Measurements from ENCODE around the gene MYL4.
"Not testable (repeated sequence)": the region's sequence is repeated elsewhere in the genome, so short reads cannot be mapped to it uniquely, and the experiment has no call there.

MYL4 gene

GRCh38 chr17:47212458-47212857 lies 3.3 kb downstream of the MYL4 start:
- H3K27ac ChIP-seq (ENCODE audit: low read length): no peak overlapping the region
- no peaks in the 10 kb centered on the region for H3K27me3 ChIP-seq (ENCODE audit: insufficient read depth, low read length)
- H3K36me3 ChIP-seq (ENCODE audit: insufficient read depth, low read depth, low read length): no peaks in the 10 kb centered on the region
- no peaks in the 10 kb centered on the region for H3K9me3 ChIP-seq (ENCODE audit: insufficient read depth, low read depth, low read length)
- H3K4me3 ChIP-seq (ENCODE audit: low read length): no peak overlapping the region
- no peak overlapping the region for H3K9ac ChIP-seq (ENCODE audit: low read depth, low read length)
- H3K4me1 ChIP-seq (ENCODE audit: insufficient read depth, low read length): no peaks in the 10 kb centered on the region

GRCh38 chr17:47213540-47213939 lies 4.4 kb downstream of the MYL4 start:
- Histone ChIP-seq H3K4me1 (ENCODE audit: insufficient read depth, low read length) (no peaks in the 10 kb centered on the region), H3K27me3 (ENCODE audit: insufficient read depth, low read length) (no peaks in the 10 kb centered on the region), H3K36me3 (ENCODE audit: insufficient read depth, low read depth, low read length) (no peaks in the 10 kb centered on the region), H3K9me3 (ENCODE audit: insufficient read depth, low read depth, low read length) (no peaks in the 10 kb centered on the region), H3K4me3 (ENCODE audit: low read length) (no peak overlapping the region), H3K27ac (ENCODE audit: low read length) (no peak overlapping the region), H3K9ac (ENCODE audit: low read depth, low read length) (no peak overlapping the region)

DNA sequence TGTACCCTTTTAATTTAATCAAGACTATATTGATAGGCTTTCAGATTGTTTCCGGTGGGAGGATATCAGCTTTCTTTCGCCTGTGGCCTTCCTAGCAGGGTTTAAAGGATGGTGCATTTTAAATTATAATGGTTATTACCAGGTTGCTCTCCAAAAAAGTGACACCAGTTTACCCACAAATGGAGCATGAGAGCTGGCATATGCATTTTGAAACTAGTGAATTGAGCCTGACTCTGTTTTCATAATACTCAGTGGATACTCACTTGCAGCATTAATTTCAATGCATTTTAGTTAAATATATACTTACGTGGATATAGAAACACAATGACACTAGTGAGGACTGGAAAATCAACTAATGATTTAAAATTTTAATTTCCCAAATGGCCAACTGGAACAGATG lies 5.8 kb downstream of the MYL4 start:
- Histone ChIP-seq H3K4me3 (ENCODE audit: low read length) (no peak overlapping the region), H3K9me3 (ENCODE audit: insufficient read depth, low read depth, low read length) (no peaks in the 10 kb centered on the region), H3K4me1 (ENCODE audit: insufficient read depth, low read length) (no peaks in the 10 kb centered on the region), H3K36me3 (ENCODE audit: insufficient read depth, low read depth, low read length) (no peaks in the 10 kb centered on the region), H3K27ac (ENCODE audit: low read length) (no peak overlapping the region), H3K9ac (ENCODE audit: low read depth, low read length) (no peak overlapping the region), H3K27me3 (ENCODE audit: insufficient read depth, low read length) (peaks cover 8% of the 10 kb centered on the region; the same call in 1 of the 2 replicates)

DNA sequence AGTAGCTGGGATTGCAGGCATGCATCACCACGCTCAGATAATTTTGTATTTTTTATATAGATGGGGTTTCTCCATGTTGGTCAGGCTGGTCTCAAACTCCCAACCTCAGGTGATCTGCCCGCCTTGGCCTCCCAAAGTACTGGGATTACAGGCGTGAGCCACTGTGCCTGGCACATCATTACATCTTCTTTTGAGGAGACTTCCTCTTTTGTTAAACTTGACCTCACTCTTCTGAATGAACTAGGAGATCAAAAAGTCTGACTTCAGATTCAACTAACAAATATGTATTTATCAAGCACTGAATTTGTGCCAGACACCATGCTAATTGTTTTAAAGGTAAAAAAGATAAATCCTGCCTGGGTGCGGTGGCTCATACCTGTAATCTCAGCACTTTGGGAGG lies 7.7 kb downstream of the MYL4 start:
- not testable (repeated sequence) for H3K36me3 ChIP-seq (ENCODE audit: insufficient read depth, low read depth, low read length); H3K9ac ChIP-seq (ENCODE audit: low read depth, low read length); H3K4me1 ChIP-seq (ENCODE audit: insufficient read depth, low read length); H3K9me3 ChIP-seq (ENCODE audit: insufficient read depth, low read depth, low read length); H3K4me3 ChIP-seq (ENCODE audit: low read length); H3K27ac ChIP-seq (ENCODE audit: low read length)
- H3K27me3 ChIP-seq (ENCODE audit: insufficient read depth, low read length): peaks cover 12% of the 10 kb centered on the region; the same call in 1 of the 2 replicates

GRCh38 chr17:47217279-47217678 lies 8.1 kb downstream of the MYL4 start:
- H3K4me3 ChIP-seq (ENCODE audit: low read length); H3K4me1 ChIP-seq (ENCODE audit: insufficient read depth, low read length); H3K9me3 ChIP-seq (ENCODE audit: insufficient read depth, low read depth, low read length); H3K27ac ChIP-seq (ENCODE audit: low read length); H3K9ac ChIP-seq (ENCODE audit: low read depth, low read length); H3K36me3 ChIP-seq (ENCODE audit: insufficient read depth, low read depth, low read length): not testable (repeated sequence)
- peaks cover 12% of the 10 kb centered on the region; the same call in 1 of the 2 replicates for H3K27me3 ChIP-seq (ENCODE audit: insufficient read depth, low read length)

DNA sequence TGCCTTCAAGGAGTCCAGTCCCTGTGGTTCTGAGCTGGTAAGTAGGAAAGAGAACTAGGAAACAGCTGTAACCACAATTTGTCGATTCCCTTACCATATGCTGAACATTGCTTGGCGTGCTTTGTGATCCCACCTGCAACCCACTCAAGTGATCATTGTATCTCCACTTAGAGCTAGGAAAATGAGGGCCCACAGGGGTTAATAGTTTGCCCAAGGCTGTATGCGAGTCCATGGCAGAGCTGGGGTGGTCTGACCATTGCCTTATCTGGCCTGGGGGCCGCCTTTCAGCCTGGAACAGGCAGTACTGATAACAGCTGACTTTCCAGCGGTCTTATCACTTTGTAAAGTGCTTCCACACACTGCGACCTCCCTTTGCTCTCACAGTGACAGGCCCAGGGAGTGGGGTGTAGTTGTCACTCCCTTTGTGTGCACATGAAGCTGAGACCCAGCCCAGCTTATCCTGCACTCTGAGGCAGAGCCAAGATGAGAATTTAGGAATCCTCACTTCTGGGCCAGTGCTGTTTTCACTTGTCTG lies 9.8 kb downstream of the MYL4 start:
- Histone ChIP-seq H3K9ac (ENCODE audit: low read depth, low read length) (no peak overlapping the region), H3K27ac (ENCODE audit: low read length) (no peak overlapping the region), H3K36me3 (ENCODE audit: insufficient read depth, low read depth, low read length) (no peaks in the 10 kb centered on the region), H3K27me3 (ENCODE audit: insufficient read depth, low read length) (peaks cover 12% of the 10 kb centered on the region; the same call in 1 of the 2 replicates), H3K9me3 (ENCODE audit: insufficient read depth, low read depth, low read length) (no peaks in the 10 kb centered on the region; the same call in 1 of the 2 replicates), H3K4me3 (ENCODE audit: low read length) (no peak overlapping the region), H3K4me1 (ENCODE audit: insufficient read depth, low read length) (peaks cover 7% of the 10 kb centered on the region)

DNA sequence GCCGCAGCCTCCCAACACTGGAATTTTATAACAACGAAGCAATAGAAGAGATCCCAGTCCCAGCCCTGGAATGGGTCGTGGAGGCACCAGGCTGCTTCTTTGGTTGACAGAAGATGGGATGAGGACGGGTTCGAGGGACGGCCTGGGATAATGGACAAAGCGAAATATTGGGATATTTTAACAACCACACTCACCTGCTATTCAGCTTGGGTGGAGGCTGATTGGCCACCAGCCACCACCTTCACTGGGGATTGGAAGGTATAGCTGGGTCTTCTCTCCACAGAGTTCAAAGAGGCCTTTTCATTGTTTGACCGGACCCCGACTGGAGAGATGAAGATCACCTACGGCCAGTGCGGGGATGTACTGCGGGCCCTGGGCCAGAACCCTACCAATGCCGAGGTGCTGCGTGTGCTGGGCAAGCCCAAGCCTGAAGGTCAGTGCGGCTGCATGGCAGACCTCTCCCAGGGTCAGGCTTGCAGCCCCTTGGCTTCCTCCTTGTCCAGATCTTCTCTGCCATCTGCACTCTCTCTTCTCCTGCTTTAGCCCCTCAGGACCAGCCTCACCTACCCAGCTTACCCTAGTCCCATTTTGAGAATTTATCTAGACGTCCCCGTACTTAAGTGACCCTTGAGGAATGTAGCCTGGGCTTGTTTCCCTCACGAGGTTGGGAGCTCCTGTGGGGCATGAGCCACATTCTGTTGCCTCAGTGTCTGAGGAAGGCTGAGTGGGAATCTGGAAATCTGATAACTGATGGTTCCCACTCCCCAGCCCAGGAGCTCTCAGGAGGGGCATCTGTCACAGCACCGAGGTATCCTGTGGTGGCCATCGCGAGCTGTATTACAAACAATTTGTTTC lies 10.7 kb downstream of the MYL4 start:
- Histone ChIP-seq H3K27ac (ENCODE audit: low read length) (no peak overlapping the region), H3K9ac (ENCODE audit: low read depth, low read length) (no peak overlapping the region), H3K4me3 (ENCODE audit: low read length) (no peak overlapping the region), H3K36me3 (ENCODE audit: insufficient read depth, low read depth, low read length) (no peaks in the 10 kb centered on the region), H3K4me1 (ENCODE audit: insufficient read depth, low read length) (peaks cover 7% of the 10 kb centered on the region), H3K9me3 (ENCODE audit: insufficient read depth, low read depth, low read length) (no peaks in the 10 kb centered on the region; the same call in 1 of the 2 replicates), H3K27me3 (ENCODE audit: insufficient read depth, low read length) (peaks cover 12% of the 10 kb centered on the region; the same call in 1 of the 2 replicates)

DNA sequence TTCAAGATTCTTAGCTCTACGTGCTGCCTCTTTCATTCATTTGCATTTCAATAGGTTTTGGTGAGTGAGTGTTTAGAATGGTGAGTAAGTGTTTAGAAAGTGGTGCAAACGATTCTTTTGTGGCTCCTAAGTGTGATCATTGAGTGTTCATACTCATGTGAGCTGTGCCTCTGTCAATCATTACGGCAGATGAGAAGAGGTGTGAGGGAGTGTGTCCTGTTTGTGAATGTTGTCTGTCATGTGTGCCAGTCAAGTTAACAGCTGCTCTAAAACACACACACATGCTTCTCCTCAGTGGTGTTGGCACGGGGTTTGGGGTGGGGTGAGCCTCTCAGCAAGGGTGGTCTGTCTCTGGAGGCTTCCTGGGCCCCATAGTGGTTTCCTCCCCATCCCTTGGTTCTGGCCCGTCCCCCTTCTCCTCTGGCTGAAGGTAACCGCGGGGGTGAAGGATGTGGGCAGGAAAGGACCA lies 11.4 kb downstream of the MYL4 start:
- Histone ChIP-seq H3K27ac (ENCODE audit: low read length) (no peak overlapping the region), H3K36me3 (ENCODE audit: insufficient read depth, low read depth, low read length) (no peaks in the 10 kb centered on the region), H3K4me3 (ENCODE audit: low read length) (no peak overlapping the region), H3K27me3 (ENCODE audit: insufficient read depth, low read length) (peaks cover 12% of the 10 kb centered on the region; the same call in 1 of the 2 replicates), H3K4me1 (ENCODE audit: insufficient read depth, low read length) (peaks cover 7% of the 10 kb centered on the region), H3K9ac (ENCODE audit: low read depth, low read length) (no peak overlapping the region), H3K9me3 (ENCODE audit: insufficient read depth, low read depth, low read length) (no peaks in the 10 kb centered on the region; the same call in 1 of the 2 replicates)

DNA sequence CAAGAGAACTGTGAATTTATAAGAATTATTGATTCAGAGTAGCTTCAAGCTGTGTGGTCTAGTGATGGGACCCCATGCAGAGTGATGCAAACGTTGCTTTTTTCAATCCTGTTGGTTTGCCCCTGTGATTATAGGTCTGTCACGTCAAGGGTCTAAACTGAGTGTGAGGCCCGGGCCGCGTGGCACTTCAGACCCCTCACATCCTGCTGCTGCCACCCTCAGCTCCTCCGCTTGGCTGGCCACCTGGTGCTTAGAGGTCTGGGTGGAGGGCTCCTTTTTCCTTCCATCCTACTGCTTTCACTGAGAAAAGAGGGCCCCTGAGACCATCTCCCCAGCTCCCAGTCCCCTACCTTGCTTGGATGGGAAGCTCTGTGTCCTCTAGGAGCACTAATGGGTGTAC lies 12.0 kb downstream of the MYL4 start:
- Histone ChIP-seq H3K27ac (ENCODE audit: low read length) (no peak overlapping the region), H3K9ac (ENCODE audit: low read depth, low read length) (no peak overlapping the region), H3K4me3 (ENCODE audit: low read length) (no peak overlapping the region), H3K9me3 (ENCODE audit: insufficient read depth, low read depth, low read length) (no peaks in the 10 kb centered on the region; the same call in 1 of the 2 replicates), H3K36me3 (ENCODE audit: insufficient read depth, low read depth, low read length) (no peaks in the 10 kb centered on the region), H3K27me3 (ENCODE audit: insufficient read depth, low read length) (peaks cover 12% of the 10 kb centered on the region; the same call in 1 of the 2 replicates), H3K4me1 (ENCODE audit: insufficient read depth, low read length) (peaks cover 7% of the 10 kb centered on the region)

- H3K36me3 ChIP-seq (ENCODE audit: insufficient read depth, low read depth, low read length): no peaks in the 10 kb centered on the region
- no peak overlapping the region for H3K9ac ChIP-seq (ENCODE audit: low read depth, low read length)
- peaks cover 12% of the 10 kb centered on the region; the same call in 1 of the 2 replicates for H3K27me3 ChIP-seq (ENCODE audit: insufficient read depth, low read length)
- H3K4me3 ChIP-seq (ENCODE audit: low read length): no peak overlapping the region
- H3K27ac ChIP-seq (ENCODE audit: low read length): no peak overlapping the region
- H3K9me3 ChIP-seq (ENCODE audit: insufficient read depth, low read depth, low read length): no peaks in the 10 kb centered on the region; the same call in 1 of the 2 replicates
- H3K4me1 ChIP-seq (ENCODE audit: insufficient read depth, low read length): peaks cover 7% of the 10 kb centered on the region
Observed at GRCh38 chr17:47222047-47222446, 12.9 kb downstream of the MYL4 start.

DNA sequence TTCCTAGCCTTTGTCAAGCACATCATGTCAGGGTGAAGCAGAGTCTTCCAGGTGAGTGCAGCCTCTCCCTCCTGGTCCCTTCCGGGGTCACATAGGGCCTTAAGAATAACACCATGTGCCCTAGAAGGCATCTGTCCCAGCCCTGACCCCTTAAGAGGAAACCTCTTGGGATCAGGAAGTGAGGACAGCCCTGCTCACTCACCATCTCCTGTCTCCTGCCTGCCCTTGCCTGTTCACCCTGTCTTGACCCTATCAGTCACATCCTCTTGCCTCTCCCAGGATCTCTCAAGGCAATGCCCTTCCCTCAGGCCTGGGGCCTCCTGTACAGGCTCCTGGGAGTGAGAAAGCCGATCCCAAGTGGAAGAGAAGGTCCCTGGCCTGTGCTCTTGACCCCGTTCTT lies 13.9 kb downstream of the MYL4 start:
- Histone ChIP-seq H3K9me3 (ENCODE audit: insufficient read depth, low read depth, low read length) (no peaks in the 10 kb centered on the region; the same call in 1 of the 2 replicates), H3K4me1 (ENCODE audit: insufficient read depth, low read length) (peaks cover 7% of the 10 kb centered on the region), H3K9ac (ENCODE audit: low read depth, low read length) (no peak overlapping the region), H3K27ac (ENCODE audit: low read length) (no peak overlapping the region), H3K36me3 (ENCODE audit: insufficient read depth, low read depth, low read length) (no peaks in the 10 kb centered on the region), H3K4me3 (ENCODE audit: low read length) (no peak overlapping the region), H3K27me3 (ENCODE audit: insufficient read depth, low read length) (peaks cover 12% of the 10 kb centered on the region; the same call in 1 of the 2 replicates)

DNA sequence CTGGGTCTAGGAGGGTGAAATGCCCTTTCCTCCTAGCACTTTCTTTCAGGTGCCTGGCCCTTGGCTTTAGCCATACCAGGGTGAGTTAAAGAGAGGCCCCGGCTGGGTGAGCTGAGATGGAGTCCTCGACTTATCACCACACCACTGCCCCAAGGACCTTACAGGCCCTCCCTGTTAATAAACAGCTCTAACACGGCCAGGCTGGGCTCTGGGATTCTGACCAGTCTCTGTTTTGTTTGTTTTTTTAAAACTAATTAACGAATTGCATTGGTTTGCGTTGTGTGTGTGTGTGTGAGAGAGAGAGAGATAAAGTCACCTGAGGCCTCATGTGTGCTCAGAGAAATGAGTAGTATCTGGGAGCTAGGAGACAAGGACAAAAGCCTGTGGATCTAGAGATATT lies 14.3 kb downstream of the MYL4 start:
- no peak overlapping the region for H3K4me3 ChIP-seq (ENCODE audit: low read length)
- no peak overlapping the region for H3K9ac ChIP-seq (ENCODE audit: low read depth, low read length)
- H3K27me3 ChIP-seq (ENCODE audit: insufficient read depth, low read length): peaks cover 12% of the 10 kb centered on the region; the same call in 1 of the 2 replicates
- no peaks in the 10 kb centered on the region; the same call in 1 of the 2 replicates for H3K9me3 ChIP-seq (ENCODE audit: insufficient read depth, low read depth, low read length)
- no peaks in the 10 kb centered on the region for H3K36me3 ChIP-seq (ENCODE audit: insufficient read depth, low read depth, low read length)
- H3K4me1 ChIP-seq (ENCODE audit: insufficient read depth, low read length): peaks cover 7% of the 10 kb centered on the region
- H3K27ac ChIP-seq (ENCODE audit: low read length): no peak overlapping the region
